IMR-90 (cell line): ENCODE data around the gene RAB3IL1.

Source experiments
- CEBPB ChIP-seq: IDR thresholded peaks from 2 replicates; pipeline ENCODE4 v1.6.1; 2012; ENCODE audit warnings: low read depth, low read length, improper control_type of control experiment
- FOS ChIP-seq: fragments of 150-350 bp; IDR thresholded peaks from 2 replicates; pipeline ENCODE4 v1.6.1; 2016; ENCODE audit warnings: low read depth, low read length
- MAFK ChIP-seq: IDR thresholded peaks from 2 replicates; pipeline ENCODE4 v1.6.1; 2012; ENCODE audit warnings: low read depth, low read length, improper control_type of control experiment
- MAZ ChIP-seq: IDR thresholded peaks from 2 replicates; pipeline ENCODE4 v1.6.1; 2012; ENCODE audit warnings: low read depth, mild to moderate bottlenecking, low read length, improper control_type of control experiment, moderate library complexity, borderline replicate concordance
- POLR2A ChIP-seq: IDR thresholded peaks from 2 replicates; pipeline ENCODE4 v1.6.1; 2012; ENCODE audit warnings: mild to moderate bottlenecking, low read depth, low read length
- RCOR1 ChIP-seq: IDR thresholded peaks from 2 replicates; pipeline ENCODE4 v1.6.1; 2012; ENCODE audit warnings: mild to moderate bottlenecking, low read length, improper control_type of control experiment; ENCODE audit not compliant: insufficient replicate concordance
- SMC3 ChIP-seq: fragments of 150-350 bp; IDR thresholded peaks from 2 replicates; pipeline ENCODE4 v1.6.1; 2016; ENCODE audit warnings: low read depth, mild to moderate bottlenecking, antibody characterized with exemption, low read length, moderate library complexity
- TF ChIP-seq, protein P1 (sequence below): conservative IDR thresholded peaks from 2 replicates; pipeline ENCODE4 v1.5.1; 2012; ENCODE audit warnings: mild to moderate bottlenecking, low read depth, low read length, improper control_type of control experiment
- TF ChIP-seq, protein P2 (sequence below): fragments of 150-350 bp; IDR thresholded peaks from 2 replicates; pipeline ENCODE4 v1.6.1; 2017; ENCODE audit warnings: mild to moderate bottlenecking, antibody characterized with exemption, low read length, low read depth

DNA sequence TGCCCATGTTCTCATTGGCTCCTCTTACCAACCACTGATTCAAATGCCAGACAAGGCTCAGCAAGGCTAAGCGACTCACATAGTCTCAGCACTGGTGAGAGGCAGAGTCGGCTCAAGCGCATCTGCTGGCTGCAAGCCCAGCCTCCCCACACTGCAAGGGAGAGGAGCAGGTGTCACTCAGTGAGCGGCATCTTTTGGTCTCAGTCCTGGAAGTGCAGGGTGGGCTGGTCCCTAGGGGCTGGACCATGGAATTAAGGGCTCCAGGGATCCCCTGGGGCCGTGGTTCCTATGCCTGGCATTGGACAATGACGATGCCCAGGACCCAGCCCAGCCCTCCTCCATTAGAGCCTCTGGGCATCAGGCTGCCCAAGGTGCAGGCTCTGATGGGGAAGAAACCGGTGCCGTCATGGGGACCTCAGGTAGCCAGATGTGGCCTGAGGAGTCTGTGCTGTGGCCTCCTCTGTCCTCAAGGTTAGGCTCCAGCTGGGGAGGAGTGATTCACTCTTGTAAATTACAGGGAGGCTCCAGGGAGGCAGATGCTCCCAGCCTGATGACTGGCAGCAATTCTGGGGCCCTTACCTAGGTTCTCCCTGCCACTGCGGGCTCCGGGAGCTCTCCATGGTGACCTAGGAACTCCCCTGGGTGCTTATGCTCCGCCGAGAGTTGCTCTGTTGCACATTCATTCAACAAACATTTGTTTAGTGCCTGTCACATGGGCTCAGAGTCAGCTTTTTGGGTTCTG is 61.3 kb downstream of the RAB3IL1 start:
- TF ChIP-seq CEBPB (no peak), POLR2A (no peak), MAZ (no peak), RCOR1 (no peak), MAFK (no peak), FOS (no peak), SMC3 (no peak)
- TF ChIP-seq, protein P1, sequence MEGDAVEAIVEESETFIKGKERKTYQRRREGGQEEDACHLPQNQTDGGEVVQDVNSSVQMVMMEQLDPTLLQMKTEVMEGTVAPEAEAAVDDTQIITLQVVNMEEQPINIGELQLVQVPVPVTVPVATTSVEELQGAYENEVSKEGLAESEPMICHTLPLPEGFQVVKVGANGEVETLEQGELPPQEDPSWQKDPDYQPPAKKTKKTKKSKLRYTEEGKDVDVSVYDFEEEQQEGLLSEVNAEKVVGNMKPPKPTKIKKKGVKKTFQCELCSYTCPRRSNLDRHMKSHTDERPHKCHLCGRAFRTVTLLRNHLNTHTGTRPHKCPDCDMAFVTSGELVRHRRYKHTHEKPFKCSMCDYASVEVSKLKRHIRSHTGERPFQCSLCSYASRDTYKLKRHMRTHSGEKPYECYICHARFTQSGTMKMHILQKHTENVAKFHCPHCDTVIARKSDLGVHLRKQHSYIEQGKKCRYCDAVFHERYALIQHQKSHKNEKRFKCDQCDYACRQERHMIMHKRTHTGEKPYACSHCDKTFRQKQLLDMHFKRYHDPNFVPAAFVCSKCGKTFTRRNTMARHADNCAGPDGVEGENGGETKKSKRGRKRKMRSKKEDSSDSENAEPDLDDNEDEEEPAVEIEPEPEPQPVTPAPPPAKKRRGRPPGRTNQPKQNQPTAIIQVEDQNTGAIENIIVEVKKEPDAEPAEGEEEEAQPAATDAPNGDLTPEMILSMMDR = no peak
- TF ChIP-seq, protein P2, sequence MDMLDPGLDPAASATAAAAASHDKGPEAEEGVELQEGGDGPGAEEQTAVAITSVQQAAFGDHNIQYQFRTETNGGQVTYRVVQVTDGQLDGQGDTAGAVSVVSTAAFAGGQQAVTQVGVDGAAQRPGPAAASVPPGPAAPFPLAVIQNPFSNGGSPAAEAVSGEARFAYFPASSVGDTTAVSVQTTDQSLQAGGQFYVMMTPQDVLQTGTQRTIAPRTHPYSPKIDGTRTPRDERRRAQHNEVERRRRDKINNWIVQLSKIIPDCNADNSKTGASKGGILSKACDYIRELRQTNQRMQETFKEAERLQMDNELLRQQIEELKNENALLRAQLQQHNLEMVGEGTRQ = no peak
